ENCODE data around the gene EFNA5.

Gene EFNA5

GRCh38 chr5:107549567-107549966 is 121.2 kb downstream of the EFNA5 start:
- DNase-seq (ENCODE audit: insufficient read length, low spot score) (no peak), FAIRE-seq (no peak)
- TF ChIP-seq SPI1 (IDR thresholded peaks at IDR 0.05; ENCODE audit: low read depth, low read length) (no peak), TAF1 (IDR thresholded peaks at IDR 0.05; ENCODE audit: low read depth, low read length) (no peak), POLR2A (IDR thresholded peaks at IDR 0.05; ENCODE audit: low read depth, low read length) (no peak), POLR2AphosphoS5 (IDR thresholded peaks at IDR 0.05; ENCODE audit: low read depth, low read length) (no peak), POU2F2 (IDR thresholded peaks at IDR 0.05; ENCODE audit: low read depth, low read length) (no peak), PAX5 (IDR thresholded peaks at IDR 0.05; ENCODE audit: insufficient read depth, low read length, severe bottlenecking) (no peak)

- TF ChIP-seq POLR2AphosphoS5 (IDR thresholded peaks at IDR 0.05; ENCODE audit: low read depth, low read length): no peak
- no peak for FAIRE-seq
- DNase-seq (ENCODE audit: insufficient read length, low spot score): no peak
Measured at GRCh38 chr5:107548477-107548876, 122.3 kb downstream of the EFNA5 start.

- FAIRE-seq: no peak
Measured at GRCh38 chr5:107546719-107547118, 124.0 kb downstream of the EFNA5 start.

GRCh38 chr5:107545486-107545885 is 125.3 kb downstream of the EFNA5 start:
- no peak for FAIRE-seq
- no peak for TF ChIP-seq TAF1 (IDR thresholded peaks at IDR 0.05; ENCODE audit: low read depth, low read length)
- TF ChIP-seq SPI1 (IDR thresholded peaks at IDR 0.05; ENCODE audit: low read depth, low read length): no peak
- TF ChIP-seq POLR2AphosphoS5 (IDR thresholded peaks at IDR 0.05; ENCODE audit: low read depth, low read length): no peak
- TF ChIP-seq POU2F2 (IDR thresholded peaks at IDR 0.05; ENCODE audit: low read depth, low read length): no peak
- no peak for TF ChIP-seq POLR2A (IDR thresholded peaks at IDR 0.05; ENCODE audit: low read depth, low read length)
- no peak for TF ChIP-seq PAX5 (IDR thresholded peaks at IDR 0.05; ENCODE audit: insufficient read depth, low read length, severe bottlenecking)
- DNase-seq (ENCODE audit: insufficient read length, low spot score): no peak

More at GRCh38 chr5:107546719-107547118, 124.0 kb downstream of the EFNA5 start:
- no peak for DNase-seq (ENCODE audit: insufficient read length, low spot score)
- TF ChIP-seq POLR2A (IDR thresholded peaks at IDR 0.05; ENCODE audit: low read depth, low read length) (no peak), SPI1 (IDR thresholded peaks at IDR 0.05; ENCODE audit: low read depth, low read length) (no peak), POU2F2 (IDR thresholded peaks at IDR 0.05; ENCODE audit: low read depth, low read length) (no peak), TAF1 (IDR thresholded peaks at IDR 0.05; ENCODE audit: low read depth, low read length) (no peak), POLR2AphosphoS5 (IDR thresholded peaks at IDR 0.05; ENCODE audit: low read depth, low read length) (no peak), PAX5 (IDR thresholded peaks at IDR 0.05; ENCODE audit: insufficient read depth, low read length, severe bottlenecking) (no peak)

- DNase-seq (ENCODE audit: insufficient read length, low spot score): no peak
- no peak for FAIRE-seq
- TF ChIP-seq SPI1 (IDR thresholded peaks at IDR 0.05; ENCODE audit: low read depth, low read length): no peak
- TF ChIP-seq POU2F2 (IDR thresholded peaks at IDR 0.05; ENCODE audit: low read depth, low read length): no peak
- no peak for TF ChIP-seq PAX5 (IDR thresholded peaks at IDR 0.05; ENCODE audit: insufficient read depth, low read length, severe bottlenecking)
- TF ChIP-seq POLR2AphosphoS5 (IDR thresholded peaks at IDR 0.05; ENCODE audit: low read depth, low read length): no peak
- no peak for TF ChIP-seq TAF1 (IDR thresholded peaks at IDR 0.05; ENCODE audit: low read depth, low read length)
Measured at GRCh38 chr5:107544967-107545366, 125.8 kb downstream of the EFNA5 start.

GRCh38 chr5:107544476-107544875 is 126.3 kb downstream of the EFNA5 start:
- FAIRE-seq (no peak), DNase-seq (ENCODE audit: insufficient read length, low spot score) (no peak)
- no peak for TF ChIP-seq PAX5 (IDR thresholded peaks at IDR 0.05; ENCODE audit: insufficient read depth, low read length, severe bottlenecking)
- TF ChIP-seq POU2F2 (IDR thresholded peaks at IDR 0.05; ENCODE audit: low read depth, low read length): no peak
- TF ChIP-seq POLR2AphosphoS5 (IDR thresholded peaks at IDR 0.05; ENCODE audit: low read depth, low read length): no peak
- no peak for TF ChIP-seq POLR2A (IDR thresholded peaks at IDR 0.05; ENCODE audit: low read depth, low read length)
- TF ChIP-seq TAF1 (IDR thresholded peaks at IDR 0.05; ENCODE audit: low read depth, low read length): no peak
- no peak for TF ChIP-seq SPI1 (IDR thresholded peaks at IDR 0.05; ENCODE audit: low read depth, low read length)

- DNase-seq (ENCODE audit: insufficient read length, low spot score): no peak
- no peak for TF ChIP-seq POLR2AphosphoS5 (IDR thresholded peaks at IDR 0.05; ENCODE audit: low read depth, low read length)
- TF ChIP-seq POLR2A (IDR thresholded peaks at IDR 0.05; ENCODE audit: low read depth, low read length): no peak
- TF ChIP-seq POU2F2 (IDR thresholded peaks at IDR 0.05; ENCODE audit: low read depth, low read length): no peak
- TF ChIP-seq SPI1 (IDR thresholded peaks at IDR 0.05; ENCODE audit: low read depth, low read length): no peak
- no peak for TF ChIP-seq TAF1 (IDR thresholded peaks at IDR 0.05; ENCODE audit: low read depth, low read length)
- TF ChIP-seq PAX5 (IDR thresholded peaks at IDR 0.05; ENCODE audit: insufficient read depth, low read length, severe bottlenecking): no peak
- no peak for FAIRE-seq
Measured at GRCh38 chr5:107543868-107544267, 126.9 kb downstream of the EFNA5 start.

GRCh38 chr5:107542831-107543231 is 127.9 kb downstream of the EFNA5 start:
- FAIRE-seq: no peak
- no peak for DNase-seq (ENCODE audit: insufficient read length, low spot score)
- TF ChIP-seq SPI1 (IDR thresholded peaks at IDR 0.05; ENCODE audit: low read depth, low read length): no peak
- TF ChIP-seq PAX5 (IDR thresholded peaks at IDR 0.05; ENCODE audit: insufficient read depth, low read length, severe bottlenecking): no peak
- TF ChIP-seq POLR2A (IDR thresholded peaks at IDR 0.05; ENCODE audit: low read depth, low read length): no peak
- no peak for TF ChIP-seq POLR2AphosphoS5 (IDR thresholded peaks at IDR 0.05; ENCODE audit: low read depth, low read length)
- no peak for TF ChIP-seq POU2F2 (IDR thresholded peaks at IDR 0.05; ENCODE audit: low read depth, low read length)
- no peak for TF ChIP-seq TAF1 (IDR thresholded peaks at IDR 0.05; ENCODE audit: low read depth, low read length)

GRCh38 chr5:107542428-107542827 is 128.3 kb downstream of the EFNA5 start:
- FAIRE-seq (peak; percentile 52), DNase-seq (ENCODE audit: insufficient read length, low spot score) (no peak)
- TF ChIP-seq TAF1 (IDR thresholded peaks at IDR 0.05; ENCODE audit: low read depth, low read length) (no peak), SPI1 (IDR thresholded peaks at IDR 0.05; ENCODE audit: low read depth, low read length) (no peak), PAX5 (IDR thresholded peaks at IDR 0.05; ENCODE audit: insufficient read depth, low read length, severe bottlenecking) (no peak), POLR2A (IDR thresholded peaks at IDR 0.05; ENCODE audit: low read depth, low read length) (no peak), POLR2AphosphoS5 (IDR thresholded peaks at IDR 0.05; ENCODE audit: low read depth, low read length) (no peak), POU2F2 (IDR thresholded peaks at IDR 0.05; ENCODE audit: low read depth, low read length) (no peak)

- TF ChIP-seq POLR2A (IDR thresholded peaks at IDR 0.05; ENCODE audit: low read depth, low read length) (no peak), SPI1 (IDR thresholded peaks at IDR 0.05; ENCODE audit: low read depth, low read length) (no peak), POU2F2 (IDR thresholded peaks at IDR 0.05; ENCODE audit: low read depth, low read length) (no peak), POLR2AphosphoS5 (IDR thresholded peaks at IDR 0.05; ENCODE audit: low read depth, low read length) (no peak), TAF1 (IDR thresholded peaks at IDR 0.05; ENCODE audit: low read depth, low read length) (no peak), PAX5 (IDR thresholded peaks at IDR 0.05; ENCODE audit: insufficient read depth, low read length, severe bottlenecking) (no peak)
- no peak for DNase-seq (ENCODE audit: insufficient read length, low spot score)
- FAIRE-seq: no peak
Measured at GRCh38 chr5:107541400-107541799, 129.3 kb downstream of the EFNA5 start.
